ENCODE measurements around the gene SAG. TPM values are rescaled to one million over a fixed set of nuclear protein-coding genes. Genes with fewer than 3 reads are reported as not detected.

The SAG gene
- total RNA-seq, 1 experiment from 2014 or later, result not detected

- no peak for DNase-seq
- H3K9me3 ChIP-seq, result no peaks in the 10 kb centered on the region
- H3K27me3 ChIP-seq, result no peaks in the 10 kb centered on the region
- H3K36me3 ChIP-seq, result no peaks in the 10 kb centered on the region
- H3K4me3 ChIP-seq, result no peak overlapping the region
These were observed 33.7 kb downstream of the SAG start for GRCh38 chr2:233341296-233341695.

DNA sequence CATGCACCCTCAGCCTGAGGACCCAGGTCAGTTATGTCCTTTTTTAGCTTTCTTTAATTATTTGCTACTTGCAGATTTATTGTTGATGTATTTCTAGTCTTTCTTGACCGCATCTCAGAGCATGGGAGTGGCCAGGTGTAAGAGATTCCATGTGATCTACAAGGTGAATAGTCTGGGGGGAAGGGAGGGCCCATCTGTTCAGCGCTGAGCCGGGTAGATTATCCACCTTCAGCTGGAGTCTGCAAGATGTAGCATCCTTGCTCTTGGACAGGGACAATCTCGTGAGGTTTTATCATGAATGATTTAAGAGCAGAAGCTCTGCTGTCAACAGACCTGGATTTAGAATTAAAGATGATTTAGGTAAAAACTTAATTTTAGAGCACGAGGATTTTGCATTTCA lies 34.7 kb downstream of the SAG start:
- DNase-seq, result no peak
- Histone ChIP-seq H3K9me3 (no peaks in the 10 kb centered on the region), H3K4me3 (no peak overlapping the region), H3K36me3 (no peaks in the 10 kb centered on the region), H3K27me3 (no peaks in the 10 kb centered on the region)

GRCh38 chr2:233343171-233343705 lies 35.6 kb downstream of the SAG start:
- no peaks in the 10 kb centered on the region for H3K36me3 ChIP-seq
- DNase-seq, result no peak

GRCh38 chr2:233346376-233346775 lies 38.8 kb downstream of the SAG start:
- DNase-seq, result no peak
- no peaks in the 10 kb centered on the region for H3K27me3 ChIP-seq
- no peaks in the 10 kb centered on the region for H3K36me3 ChIP-seq
- no peak overlapping the region for H3K4me3 ChIP-seq
- H3K9me3 ChIP-seq, result no peaks in the 10 kb centered on the region

More at GRCh38 chr2:233343171-233343705, 35.6 kb downstream of the SAG start:
- H3K4me3 ChIP-seq, result no peak overlapping the region
- H3K27me3 ChIP-seq, result no peaks in the 10 kb centered on the region
- no peaks in the 10 kb centered on the region for H3K9me3 ChIP-seq

DNA sequence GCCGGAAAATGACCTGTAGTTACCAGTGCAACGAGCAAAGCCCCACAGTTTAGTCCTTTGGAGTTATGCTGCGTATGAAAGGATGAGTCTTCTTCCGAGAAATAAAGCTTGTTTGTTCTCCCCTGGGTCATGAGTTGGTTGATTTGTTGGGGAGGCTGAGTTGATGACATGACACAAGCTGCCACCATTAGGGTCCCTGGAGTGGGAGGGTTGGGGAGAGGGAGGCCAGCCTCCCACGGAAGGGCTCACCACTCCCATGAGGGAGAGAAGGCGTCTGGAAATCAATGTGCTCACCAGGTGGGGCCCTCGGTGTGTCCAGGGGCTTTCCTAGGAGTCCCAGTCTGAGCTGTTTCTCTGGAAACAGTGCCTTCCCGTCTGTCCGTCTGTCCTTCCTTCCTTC lies 39.3 kb downstream of the SAG start:
- H3K36me3 ChIP-seq, result no peaks in the 10 kb centered on the region
- no peaks in the 10 kb centered on the region for H3K27me3 ChIP-seq
- H3K9me3 ChIP-seq, result no peaks in the 10 kb centered on the region
- no peak overlapping the region for H3K4me3 ChIP-seq
- no peak for DNase-seq

- no peak for DNase-seq
- H3K36me3 ChIP-seq, result no peaks in the 10 kb centered on the region
- no peaks in the 10 kb centered on the region for H3K27me3 ChIP-seq
These were observed 41.7 kb downstream of the SAG start for GRCh38 chr2:233349005-233349998.

DNA sequence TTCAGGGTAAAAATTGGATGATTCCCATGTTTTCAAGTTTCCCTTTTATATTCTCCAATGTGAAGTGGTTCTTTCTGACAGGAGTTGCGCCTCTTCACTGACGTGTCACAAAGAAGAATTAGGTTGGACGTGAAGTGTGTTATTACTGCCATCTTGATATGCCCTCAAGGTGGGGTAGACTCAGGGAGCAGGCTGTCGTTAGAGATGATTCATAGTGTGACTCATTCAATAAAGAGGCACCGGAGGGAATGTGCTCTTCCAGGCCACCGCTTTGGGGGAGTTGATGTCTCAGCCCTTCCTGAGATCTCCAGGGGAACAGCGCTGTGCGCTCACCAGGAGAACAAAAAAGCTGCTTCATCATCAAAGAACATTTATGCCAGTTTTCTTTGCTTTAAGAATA lies 43.1 kb downstream of the SAG start:
- H3K27me3 ChIP-seq, result no peaks in the 10 kb centered on the region
- 0 out of 2 replicates have a peak, but pooled peaks cover 2% of the 10 kb centered on the region for H3K36me3 ChIP-seq
- peak; percentile 77 for DNase-seq
- H3K4me3 ChIP-seq, result no peak overlapping the region
- no peaks in the 10 kb centered on the region for H3K9me3 ChIP-seq

More at GRCh38 chr2:233349005-233349998, 41.7 kb downstream of the SAG start:
- Histone ChIP-seq H3K9me3 (no peaks in the 10 kb centered on the region), H3K4me3 (no peak overlapping the region)

- H3K9me3 ChIP-seq, result no peaks in the 10 kb centered on the region
- H3K27me3 ChIP-seq, result no peaks in the 10 kb centered on the region
- peaks cover 4% of the 10 kb centered on the region; the same call in 1 of the 2 replicates for H3K36me3 ChIP-seq
- DNase-seq, result peak; percentile 24
- H3K4me3 ChIP-seq, result no peak overlapping the region
These were observed 43.8 kb downstream of the SAG start for GRCh38 chr2:233351423-233351822.

GRCh38 chr2:233352141-233352842 lies 44.7 kb downstream of the SAG start:
- peaks cover 4% of the 10 kb centered on the region; the same call in 1 of the 2 replicates for H3K36me3 ChIP-seq
- DNase-seq, result no peak
- H3K4me3 ChIP-seq, result no peak overlapping the region
- H3K27me3 ChIP-seq, result no peaks in the 10 kb centered on the region
- no peaks in the 10 kb centered on the region for H3K9me3 ChIP-seq

DNA sequence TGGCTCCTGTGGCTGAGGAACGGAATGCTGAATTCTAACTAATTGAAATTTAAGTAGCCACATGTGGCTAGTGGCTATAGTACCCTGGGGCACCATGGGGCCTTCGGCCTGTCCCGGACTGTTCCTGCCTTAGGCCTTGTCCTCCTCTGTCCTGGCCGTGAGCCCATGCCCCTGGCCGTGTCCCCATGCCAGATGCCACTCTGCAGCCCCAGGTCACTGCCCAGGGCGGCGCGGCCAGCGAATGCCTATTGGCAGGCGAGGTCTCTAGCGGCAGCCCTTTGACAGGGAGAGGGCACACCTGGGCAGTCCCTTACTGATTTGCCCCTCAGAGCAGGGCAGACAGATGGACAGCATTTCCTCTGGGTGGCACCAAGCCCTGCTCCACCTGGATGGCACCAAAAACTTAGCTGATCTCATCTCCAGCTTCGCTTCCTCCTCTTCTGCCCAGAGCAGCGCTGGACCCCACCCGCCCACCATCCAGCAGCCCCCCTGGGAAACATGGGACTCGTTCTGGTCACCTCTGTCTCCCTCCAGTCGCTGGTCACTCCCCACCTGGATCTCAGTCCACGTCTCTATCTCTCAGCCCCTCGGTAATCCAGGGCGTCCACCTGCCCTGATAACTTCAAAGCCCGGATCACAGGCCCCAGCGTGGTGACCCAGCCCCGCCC lies 45.6 kb downstream of the SAG start:
- H3K36me3 ChIP-seq, result peaks cover 6% of the 10 kb centered on the region
- no peak for DNase-seq
- no peak overlapping the region for H3K4me3 ChIP-seq
- no peaks in the 10 kb centered on the region for H3K9me3 ChIP-seq
- no peaks in the 10 kb centered on the region for H3K27me3 ChIP-seq

DNA sequence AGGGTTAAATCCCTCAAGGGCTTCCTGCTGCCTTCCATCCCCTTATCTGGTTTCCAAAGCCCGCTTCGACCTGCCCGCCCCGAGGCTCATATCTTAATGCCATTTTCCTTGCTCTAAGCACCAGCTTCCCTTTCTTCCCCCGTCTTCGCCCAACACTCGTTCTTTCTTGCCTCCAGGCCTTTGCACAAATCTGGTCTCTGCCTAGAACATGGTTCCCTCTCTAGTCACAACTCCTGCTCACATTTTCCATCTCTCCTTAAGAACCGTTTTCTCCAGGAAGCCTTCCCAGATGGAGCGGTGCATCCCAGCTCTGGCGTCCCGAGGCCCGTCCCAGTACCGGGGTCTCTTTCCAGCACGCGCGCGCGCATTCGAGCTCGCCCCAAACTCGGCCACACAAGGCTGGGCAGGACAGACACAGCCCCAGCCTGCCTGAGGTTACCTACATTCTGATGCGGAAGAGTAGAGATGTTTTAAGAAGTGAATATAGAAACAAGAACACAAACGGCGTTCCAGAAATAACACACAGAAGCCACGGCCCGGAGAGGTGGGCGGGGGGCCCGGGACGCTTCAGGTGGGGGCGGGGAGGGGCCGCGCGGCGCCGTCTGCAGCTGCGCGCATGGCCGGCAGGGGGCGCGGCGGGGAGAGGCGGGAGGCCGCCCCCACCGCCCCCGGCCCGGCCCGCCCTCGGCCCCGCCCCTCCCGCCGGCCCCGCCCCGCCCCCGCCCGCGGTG lies 46.3 kb downstream of the SAG start, which contains the start of gene DGKD:
DGKD (plus strand) TSS at position 726 of the 731 bp plus-strand sequence. CDS start 25 bp downstream, outside the sequence.
- H3K27me3 ChIP-seq, result no peaks in the 10 kb centered on the region
- H3K9me3 ChIP-seq, result no peaks in the 10 kb centered on the region
- peak; percentile 43 for DNase-seq
- H3K4me3 ChIP-seq, result peak within 1 kb of the TSS; percentile 58
- peaks cover 9% of the 10 kb centered on the region for H3K36me3 ChIP-seq

DNA sequence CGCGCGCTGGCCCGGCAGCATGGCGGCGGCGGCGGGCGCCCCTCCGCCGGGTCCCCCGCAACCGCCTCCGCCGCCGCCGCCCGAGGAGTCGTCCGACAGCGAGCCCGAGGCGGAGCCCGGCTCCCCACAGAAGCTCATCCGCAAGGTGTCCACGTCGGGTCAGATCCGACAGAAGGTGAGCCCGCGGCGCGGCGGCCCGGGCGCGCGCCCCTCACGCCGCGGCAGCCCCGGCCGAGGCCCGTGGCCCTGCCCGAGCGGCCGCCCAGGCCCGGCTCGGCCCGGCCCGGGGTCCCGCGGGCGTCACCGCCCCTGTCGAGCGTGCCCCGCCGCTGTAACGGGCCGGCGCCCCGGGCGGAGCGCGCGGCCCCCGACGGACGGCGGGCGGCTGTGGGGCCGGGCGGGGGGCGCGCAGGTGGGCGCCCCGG lies 46.9 kb downstream of the SAG start:
- H3K27me3 ChIP-seq, result no peaks in the 10 kb centered on the region
- H3K4me3 ChIP-seq, result peak overlapping the region; percentile 58; the same call in 1 of the 2 replicates
- DNase-seq, result no peak
- H3K9me3 ChIP-seq, result no peaks in the 10 kb centered on the region
- peaks cover 9% of the 10 kb centered on the region for H3K36me3 ChIP-seq

- H3K4me3 ChIP-seq, result peak overlapping the region; percentile 58
- peak; percentile 34 for DNase-seq
- peaks cover 9% of the 10 kb centered on the region for H3K36me3 ChIP-seq
- H3K27me3 ChIP-seq, result no peaks in the 10 kb centered on the region
- no peaks in the 10 kb centered on the region for H3K9me3 ChIP-seq
These were observed 47.5 kb downstream of the SAG start for GRCh38 chr2:233354971-233355574.

- DNase-seq, result no peak
- Histone ChIP-seq H3K36me3 (peaks cover 9% of the 10 kb centered on the region), H3K4me3 (peak overlapping the region; percentile 58; the same call in 1 of the 2 replicates), H3K9me3 (no peaks in the 10 kb centered on the region), H3K27me3 (no peaks in the 10 kb centered on the region)
These were observed 48.3 kb downstream of the SAG start for GRCh38 chr2:233355916-233356315.

DNA sequence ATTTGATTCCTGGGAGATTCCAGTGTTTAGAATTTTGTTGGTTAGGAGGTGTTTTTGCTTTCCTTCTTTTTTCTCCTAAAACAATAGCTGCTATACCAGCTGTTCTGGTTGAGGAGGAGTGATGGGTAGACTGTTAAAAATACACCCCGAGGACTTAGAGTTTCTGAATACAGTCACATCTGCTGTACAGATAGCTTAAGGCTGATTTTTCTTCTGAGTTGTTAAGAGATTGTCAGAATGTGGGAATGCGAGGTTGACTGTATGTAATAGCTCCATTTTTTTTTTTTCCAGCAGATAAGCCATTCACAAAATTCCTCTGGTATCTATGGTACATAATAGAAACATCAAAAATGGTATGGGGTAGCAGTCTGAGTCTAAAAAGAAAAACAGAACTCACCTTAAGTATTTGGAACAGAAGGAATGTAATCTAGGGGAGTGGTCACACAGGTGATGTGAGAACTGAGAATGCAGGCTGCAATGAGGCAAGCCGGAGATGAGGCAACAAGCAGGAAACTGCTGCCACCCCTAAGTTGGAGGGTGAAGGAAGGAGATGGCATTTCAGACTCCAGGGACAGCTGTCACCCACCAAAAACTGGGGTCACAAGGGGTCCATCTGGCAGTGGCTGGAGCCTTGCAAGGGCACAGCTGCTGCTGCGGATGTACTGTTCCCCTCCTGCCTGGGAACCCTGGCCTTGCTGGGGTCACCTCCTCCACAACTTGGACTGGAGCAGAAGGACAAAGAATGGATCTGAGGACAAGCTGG lies 49.1 kb downstream of the SAG start:
- Histone ChIP-seq H3K4me3 (no peak overlapping the region), H3K27me3 (no peaks in the 10 kb centered on the region), H3K36me3 (peaks cover 9% of the 10 kb centered on the region), H3K9me3 (no peaks in the 10 kb centered on the region)
- no peak for DNase-seq

Data from MG63 (cell line).